HEK293 (cell line): ENCODE measurements around the gene CLDN15.

ENCODE experiments used
- CTCF ChIP-seq: fragments of 450-650 bp; formaldehyde crosslinking; IDR thresholded peaks from 2 replicates; pipeline ENCODE4 v1.5.1; 2016; ENCODE audit warnings: missing biosample characterization, missing genetic modification characterization
- REST ChIP-seq: fragments of 450-650 bp; formaldehyde crosslinking; IDR thresholded peaks from 2 replicates; pipeline ENCODE4 v1.5.1; 2016; ENCODE audit warnings: missing biosample characterization, missing genetic modification characterization
- WT1 ChIP-seq: fragments of 450-650 bp; formaldehyde crosslinking; IDR thresholded peaks from 2 replicates; pipeline ENCODE4 v1.5.1; 2016; ENCODE audit warnings: missing biosample characterization, missing genetic modification characterization
- ZNF24 ChIP-seq: fragments of 450-650 bp; formaldehyde crosslinking; IDR thresholded peaks from 2 replicates; pipeline ENCODE4 v1.5.1; 2016; ENCODE audit warnings: missing biosample characterization, missing genetic modification characterization

- TF ChIP-seq REST (tag by site-specific recombination) (no peak), CTCF (tag by site-specific recombination) (no peak), WT1 (tag by site-specific recombination) (no peak), ZNF24 (tag by site-specific recombination) (no peak)
Observed at GRCh38 chr7:101186844-101187428, 50.7 kb downstream of the CLDN15 start.
